CD4-positive, CD25-positive, alpha-beta regulatory T cell (primary cell): ENCODE results near the gene MCEMP1. TPM values are rescaled to one million over a fixed set of nuclear protein-coding genes. Genes with fewer than 3 reads are reported as not detected.

Source experiments
- ATAC-seq, 2 donors: fragments of 150-1000 bp; cut with Tn5 transposase; one replicate each; pipeline ENCODE4 v1.10.0; 2021; ENCODE audit warnings: low read depth in 2 of 2, moderate number of reproducible peaks in 2 of 2, moderate library complexity in 1 of 2
- DNase-seq, 3 donors: peaks; one replicate each; pipeline versions ENCODE4 v3.0.0 to v3.0.0-alpha.2; 2012 to 2022; ENCODE audit warnings: mixed read lengths in 1 of 3
- H3K27ac ChIP-seq: one replicate; pipeline ENCODE4 v1.7.0; 2013; ENCODE audit warnings: mild to moderate bottlenecking, low read length; ENCODE audit not compliant: insufficient read depth, poor library complexity, severe bottlenecking
- H3K27me3 ChIP-seq: one replicate; pipeline ENCODE4 v1.7.0; 2013; ENCODE audit warnings: low read length; ENCODE audit not compliant: control insufficient read depth, insufficient read depth
- H3K36me3 ChIP-seq: one replicate; pipeline ENCODE4 v1.7.0; 2013; ENCODE audit warnings: mild to moderate bottlenecking, low read length, moderate library complexity; ENCODE audit not compliant: control insufficient read depth, insufficient read depth
- H3K4me1 ChIP-seq: 2 replicates; pipeline ENCODE4 v1.7.0; 2013; ENCODE audit warnings: mild to moderate bottlenecking, low read length; ENCODE audit not compliant: insufficient read depth, control insufficient read depth, poor library complexity, severe bottlenecking
- H3K4me3 ChIP-seq: one replicate; pipeline ENCODE4 v1.7.0; 2013; ENCODE audit warnings: low read depth, mild to moderate bottlenecking, low read length, moderate library complexity
- H3K9me3 ChIP-seq, 2 experiments: 1 replicate in 1 of 2; 2 replicates in 1 of 2; pipeline ENCODE4 v1.7.0; 2013; ENCODE audit warnings: low read length in 2 of 2, mild to moderate bottlenecking in 1 of 2, moderate library complexity in 1 of 2; ENCODE audit not compliant: control insufficient read depth in 2 of 2
- H3K27ac Mint-ChIP-seq, 3 donors: one replicate each; pipeline ENCODE4 v1.8.0; 2020 to 2022; ENCODE audit warnings: mild to moderate bottlenecking in 3 of 3, mixed read lengths in 3 of 3, moderate library complexity in 2 of 3
- H3K27me3 Mint-ChIP-seq: one replicate; pipeline ENCODE4 v1.8.0; 2022; ENCODE audit warnings: mild to moderate bottlenecking, mixed read lengths
- H3K36me3 Mint-ChIP-seq: one replicate; pipeline ENCODE4 v1.8.0; 2020; ENCODE audit warnings: mixed read lengths
- H3K4me1 Mint-ChIP-seq, 4 donors: one replicate each; pipeline ENCODE4 v1.8.0; 2020 to 2022; ENCODE audit warnings: mixed read lengths in 4 of 4, mild to moderate bottlenecking in 1 of 4
- H3K4me3 Mint-ChIP-seq, 4 donors: one replicate each; pipeline ENCODE4 v1.8.0; 2020 to 2022; ENCODE audit warnings: mild to moderate bottlenecking in 4 of 4, mixed read lengths in 4 of 4, moderate library complexity in 3 of 4
- H3K9me3 Mint-ChIP-seq, 7 donors: one replicate each; pipeline ENCODE4 v1.8.0; 2020 to 2022; ENCODE audit warnings: mixed read lengths in 7 of 7, mild to moderate bottlenecking in 3 of 7, moderate library complexity in 2 of 7
- polyA plus RNA-seq, 4 donors: library from polyadenylated mRNA; unstranded; fragments of 300-500 nt; fragmentation: Illumina TruSeq; gene quantifications; one replicate each; pipeline ENCODE4 v1.2.3, GENCODE V29; 2021
- total RNA-seq: library from RNA; stranded (reverse); gene quantifications from one replicate; pipeline ENCODE4 v1.2.3, GENCODE V29; 2022

Gene MCEMP1
- total and polyA plus RNA-seq, 5 donors from 2014 or later: 0.59 TPM; not detected in 4

DNA sequence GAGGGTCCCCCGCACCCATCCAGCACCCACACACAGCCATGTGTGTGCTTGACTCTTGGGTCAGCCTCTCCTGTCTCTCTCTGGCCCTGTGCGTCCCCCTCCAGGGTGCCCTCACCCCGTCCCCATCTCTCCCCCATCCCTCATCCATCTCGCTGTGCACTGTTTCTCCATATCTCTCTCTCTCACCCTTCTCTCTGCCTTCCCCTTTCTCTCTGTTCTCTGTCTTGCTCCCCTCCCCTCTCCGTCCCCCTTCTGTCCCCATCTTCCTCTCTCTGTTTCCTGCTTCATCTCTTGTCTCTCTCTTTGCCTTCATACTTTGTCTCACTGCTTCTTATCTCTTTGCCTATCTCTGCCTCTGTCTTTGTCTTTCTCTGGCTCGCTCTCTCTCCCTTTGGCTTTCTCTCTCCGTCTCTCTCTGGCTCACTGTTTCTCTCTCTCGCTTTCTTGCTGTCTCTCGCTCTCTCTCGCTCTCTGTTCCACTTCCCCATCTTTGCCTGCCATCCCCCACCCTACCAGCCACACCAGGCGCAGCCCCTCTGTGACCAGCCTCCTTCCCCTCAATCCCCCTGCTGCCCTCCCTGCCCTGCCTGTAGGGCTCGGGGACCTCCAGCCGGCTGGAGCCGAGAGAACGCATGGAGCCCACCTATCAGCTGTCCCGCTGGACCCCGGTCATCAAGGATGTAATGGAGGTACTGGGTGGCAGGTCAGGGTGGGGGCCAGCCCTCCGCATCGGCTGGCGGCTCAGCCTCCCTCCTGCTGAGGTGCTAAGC, 31.0 kb upstream of the MCEMP1 start:
- ATAC-seq: no peak
- no peak overlapping the region for H3K27ac Mint-ChIP-seq
- peaks cover 6% of the 10 kb centered on the region for H3K36me3 ChIP-seq

DNA sequence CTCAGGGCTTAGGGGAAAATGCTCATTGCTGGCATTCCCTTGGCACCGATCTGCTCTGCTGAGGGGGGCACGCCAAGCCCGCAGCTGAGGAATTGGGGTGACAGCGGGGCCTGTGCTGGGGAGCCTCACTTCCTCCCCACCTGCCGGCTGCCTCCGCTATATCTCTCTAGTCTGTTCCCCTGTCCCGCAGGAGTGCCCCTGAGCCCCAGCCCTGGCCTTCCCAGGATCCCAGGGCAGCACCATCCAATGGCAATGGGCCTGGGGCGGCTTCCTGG, 30.5 kb upstream of the MCEMP1 start:
- no peaks in the 10 kb centered on the region for H3K9me3 ChIP-seq
- no peaks in the 10 kb centered on the region for H3K27me3 ChIP-seq
- Mint-ChIP-seq H3K4me3 (no peak overlapping the region), H3K27ac (no peak overlapping the region), H3K27me3 (no peaks in the 10 kb centered on the region), H3K4me1 (peaks cover 0 to 4% (median 1%) of the 10 kb centered on the region in 4 donors), H3K9me3 (no peaks in the 10 kb centered on the region), H3K36me3 (peaks cover 8% of the 10 kb centered on the region)
- no peak overlapping the region for H3K27ac ChIP-seq
- ATAC-seq (no peak), DNase-seq (no peak)
- peaks cover 6% of the 10 kb centered on the region for H3K36me3 ChIP-seq
- no peak overlapping the region for H3K4me3 ChIP-seq
- no peaks in the 10 kb centered on the region for H3K4me1 ChIP-seq

More for the DNA sequence above, 31.0 kb upstream of the MCEMP1 start:
- Mint-ChIP-seq H3K4me1 (peaks cover 0 to 4% (median 1%) of the 10 kb centered on the region in 4 donors), H3K9me3 (no peaks in the 10 kb centered on the region), H3K4me3 (no peak overlapping the region), H3K36me3 (peaks cover 8% of the 10 kb centered on the region), H3K27me3 (no peaks in the 10 kb centered on the region)
- H3K4me1 ChIP-seq: no peaks in the 10 kb centered on the region
- no peaks in the 10 kb centered on the region for H3K9me3 ChIP-seq
- no peak for DNase-seq
- no peak overlapping the region for H3K27ac ChIP-seq
- no peak overlapping the region for H3K4me3 ChIP-seq
- no peaks in the 10 kb centered on the region for H3K27me3 ChIP-seq

DNA sequence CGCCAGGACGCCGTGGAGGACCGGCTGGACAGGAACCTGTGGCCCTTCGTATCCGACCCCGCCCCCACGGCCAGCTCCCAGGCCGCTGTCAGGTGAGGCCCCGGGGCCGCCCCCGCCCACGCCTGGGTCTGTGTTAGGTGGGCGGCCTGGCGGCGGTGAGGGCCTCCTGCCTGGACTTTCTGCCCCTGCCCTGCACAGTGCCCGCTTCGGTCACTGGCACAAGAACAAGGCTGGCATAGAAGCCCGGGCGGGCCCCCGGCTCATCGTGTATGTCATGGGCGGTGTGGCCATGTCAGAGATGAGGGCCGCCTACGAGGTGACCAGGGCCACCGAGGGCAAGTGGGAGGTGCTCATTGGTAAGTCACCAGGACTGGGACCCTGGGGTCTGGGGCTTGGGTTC, 29.7 kb upstream of the MCEMP1 start:
- no peak overlapping the region for H3K27ac ChIP-seq
- no peaks in the 10 kb centered on the region for H3K9me3 Mint-ChIP-seq
- peaks cover 5% of the 10 kb centered on the region for H3K27me3 Mint-ChIP-seq
- H3K27me3 ChIP-seq: no peaks in the 10 kb centered on the region
- ATAC-seq (no peak), DNase-seq (no peak)
- no peaks in the 10 kb centered on the region for H3K9me3 ChIP-seq
- no peak overlapping the region for H3K27ac Mint-ChIP-seq
- H3K4me3 ChIP-seq: no peak overlapping the region
- H3K4me3 Mint-ChIP-seq: no peak overlapping the region
- peaks cover 8% of the 10 kb centered on the region for H3K36me3 Mint-ChIP-seq
- peaks cover 4 to 5% (median 5%) of the 10 kb centered on the region in 4 donors for H3K4me1 Mint-ChIP-seq
- peaks cover 4% of the 10 kb centered on the region for H3K4me1 ChIP-seq
- H3K36me3 ChIP-seq: peaks cover 6% of the 10 kb centered on the region

DNA sequence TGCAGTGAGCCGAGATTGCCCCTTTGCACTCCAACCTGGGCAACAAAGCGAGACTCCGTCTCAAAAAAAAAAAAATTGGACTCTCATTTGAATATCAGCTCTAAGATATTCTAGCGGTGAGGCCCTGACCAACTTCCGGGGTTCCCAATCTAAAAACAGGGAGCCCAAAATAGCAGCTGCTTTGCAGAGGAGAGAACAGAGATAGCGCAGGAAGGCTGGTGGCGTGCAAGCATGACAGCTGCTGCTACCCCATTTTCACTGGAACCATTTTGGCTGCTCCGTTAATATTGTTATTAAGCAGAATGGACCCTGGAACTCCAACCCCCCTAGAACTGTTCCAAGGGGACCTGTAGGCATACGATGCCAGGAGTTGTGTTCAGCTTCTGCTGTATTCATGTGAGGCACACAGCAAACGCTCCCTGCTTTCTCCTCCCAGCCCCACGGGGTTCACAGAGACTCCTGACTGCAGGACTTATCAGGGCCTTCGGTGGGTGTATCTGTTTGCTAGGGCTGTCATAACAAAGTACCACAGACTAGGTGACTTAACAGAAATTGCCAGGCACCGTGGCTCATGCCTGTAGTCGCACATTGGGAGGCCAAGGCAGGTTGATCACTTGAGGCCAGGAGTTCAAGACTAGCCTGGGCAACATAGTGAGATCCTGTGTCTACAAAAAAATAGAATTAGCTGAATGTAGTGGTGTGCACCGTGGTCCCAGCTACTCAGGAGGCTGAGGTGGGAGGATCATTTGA, 28.4 kb upstream of the MCEMP1 start:
- H3K36me3 Mint-ChIP-seq: peaks cover 8% of the 10 kb centered on the region
- no peak for ATAC-seq
- Histone ChIP-seq H3K4me3 (no peak overlapping the region), H3K36me3 (peaks cover 6% of the 10 kb centered on the region), H3K4me1 (peaks cover 7% of the 10 kb centered on the region), H3K27ac (no peak overlapping the region), H3K27me3 (no peaks in the 10 kb centered on the region), H3K9me3 (no peaks in the 10 kb centered on the region)
- H3K4me1 Mint-ChIP-seq: peaks cover 6 to 14% (median 10%) of the 10 kb centered on the region in 4 donors
- no peak for DNase-seq
- no peaks in the 10 kb centered on the region for H3K9me3 Mint-ChIP-seq
- no peak overlapping the region for H3K27ac Mint-ChIP-seq
- peaks cover 8% of the 10 kb centered on the region for H3K27me3 Mint-ChIP-seq
- H3K4me3 Mint-ChIP-seq: no peak overlapping the region

DNA sequence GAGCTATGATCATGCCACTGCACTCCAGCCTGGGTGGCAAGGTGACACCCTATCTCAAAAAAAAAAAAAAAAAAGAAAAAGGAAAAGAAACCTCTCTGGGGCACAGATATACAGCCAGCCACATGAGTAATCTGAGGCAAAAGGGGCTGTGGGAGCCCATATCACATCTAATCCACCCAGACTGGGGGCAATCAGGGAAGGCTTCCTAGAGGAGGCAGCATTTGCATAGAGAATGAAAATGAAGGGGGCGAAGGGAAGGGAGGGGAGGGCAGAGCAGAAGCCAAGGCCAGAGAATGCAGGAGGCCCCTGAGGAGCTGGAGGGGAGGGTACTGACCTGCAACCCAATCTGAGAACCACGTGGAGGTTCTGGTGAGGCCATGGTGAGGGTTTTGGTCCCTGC, 26.7 kb upstream of the MCEMP1 start:
- Mint-ChIP-seq H3K36me3 (peaks cover 8% of the 10 kb centered on the region), H3K27me3 (peaks cover 8% of the 10 kb centered on the region), H3K4me1 (peaks cover 6 to 15% (median 10%) of the 10 kb centered on the region in 4 donors), H3K9me3 (no peaks in the 10 kb centered on the region), H3K4me3 (peak overlapping the region in 1 of 4 donors; percentile 41), H3K27ac (no peak overlapping the region)
- Histone ChIP-seq H3K36me3 (peaks cover 3% of the 10 kb centered on the region), H3K9me3 (no peaks in the 10 kb centered on the region), H3K27me3 (no peaks in the 10 kb centered on the region), H3K4me3 (no peak overlapping the region), H3K4me1 (peaks cover 7% of the 10 kb centered on the region), H3K27ac (no peak overlapping the region)
- no peak for ATAC-seq
- no peak for DNase-seq

DNA sequence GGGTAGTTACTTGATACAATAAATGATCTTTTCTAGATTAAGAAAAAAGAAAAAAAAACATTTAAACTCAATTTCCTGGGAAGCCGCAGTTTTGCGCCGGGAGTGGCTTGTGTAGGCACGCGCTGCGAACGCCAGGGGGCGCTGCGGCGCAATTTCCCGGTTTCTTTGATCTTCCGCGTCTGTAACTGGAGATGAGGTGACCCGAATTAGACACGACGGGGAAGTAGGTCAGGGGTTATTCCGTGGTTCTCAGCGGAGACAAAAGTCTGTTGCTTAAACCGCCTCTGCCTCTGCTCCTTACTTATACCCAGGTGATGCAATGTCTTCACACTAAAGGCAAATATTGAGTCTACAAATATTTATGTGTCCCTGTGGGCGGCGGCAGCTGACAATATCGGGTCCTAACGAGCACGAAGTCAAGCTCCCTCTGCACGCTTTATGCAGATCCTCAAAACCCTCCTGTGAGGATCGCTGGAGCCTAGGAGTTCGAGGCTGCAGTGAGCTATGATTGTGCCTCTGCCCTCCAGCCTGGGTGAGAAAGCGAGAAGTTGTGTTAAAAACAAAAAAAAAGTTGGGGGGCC, 24.7 kb upstream of the MCEMP1 start:
- peaks cover 6 to 17% (median 10%) of the 10 kb centered on the region in 4 donors for H3K4me1 Mint-ChIP-seq
- H3K4me3 Mint-ChIP-seq: peak overlapping the region; percentile 20 to 87 (median 82)
- ATAC-seq (peak; percentile 85 to 87), DNase-seq (peak; percentile 77 to 85 (median 83))
- H3K36me3 Mint-ChIP-seq: peaks cover 3% of the 10 kb centered on the region
- Histone ChIP-seq H3K4me1 (peaks cover 9% of the 10 kb centered on the region), H3K36me3 (no peaks in the 10 kb centered on the region), H3K4me3 (peak overlapping the region; percentile 76), H3K9me3 (no peaks in the 10 kb centered on the region), H3K27ac (peak overlapping the region; percentile 9), H3K27me3 (no peaks in the 10 kb centered on the region)
- H3K9me3 Mint-ChIP-seq: no peaks in the 10 kb centered on the region
- H3K27ac Mint-ChIP-seq: peak overlapping the region; percentile 33 to 84 (median 75)
- peaks cover 8% of the 10 kb centered on the region for H3K27me3 Mint-ChIP-seq

DNA sequence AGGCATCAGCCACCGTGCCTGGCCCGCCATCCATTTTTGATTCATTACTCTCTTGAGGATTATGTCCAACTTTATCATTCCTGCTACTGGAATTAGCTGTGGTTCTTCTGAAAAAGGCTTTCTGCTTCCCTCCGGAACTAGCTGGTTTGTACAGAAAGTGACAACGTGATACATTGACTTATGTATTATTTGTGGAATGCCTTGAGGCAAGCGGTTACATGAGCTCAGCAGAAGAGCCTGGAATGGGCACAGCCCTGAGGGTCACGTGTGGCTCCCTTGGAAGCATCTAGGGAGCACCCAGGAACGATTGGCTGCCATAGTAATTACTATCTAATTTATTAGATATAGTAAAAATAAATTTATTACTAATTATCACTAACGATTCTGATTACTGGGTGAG, 22.5 kb upstream of the MCEMP1 start:
- Histone ChIP-seq H3K27me3 (no peaks in the 10 kb centered on the region), H3K4me3 (no peak overlapping the region), H3K27ac (no peak overlapping the region), H3K36me3 (no peaks in the 10 kb centered on the region), H3K4me1 (peaks cover 20% of the 10 kb centered on the region), H3K9me3 (no peaks in the 10 kb centered on the region)
- ATAC-seq (no peak), DNase-seq (no peak)
- no peak overlapping the region for H3K4me3 Mint-ChIP-seq
- H3K4me1 Mint-ChIP-seq: peaks cover 12 to 32% (median 22%) of the 10 kb centered on the region in 4 donors
- no peaks in the 10 kb centered on the region for H3K9me3 Mint-ChIP-seq
- H3K27me3 Mint-ChIP-seq: peaks cover 8% of the 10 kb centered on the region
- H3K36me3 Mint-ChIP-seq: no peaks in the 10 kb centered on the region
- no peak overlapping the region for H3K27ac Mint-ChIP-seq
